GM12874 (cell line): ENCODE measurements around the gene TMEM95.
A peak's percentile ranks its signal among the peaks of the same experiment; 100 is the strongest.

ENCODE experiments used
- CTCF ChIP-seq: IDR thresholded peaks from 2 replicates; pipeline ENCODE4 v1.5.1; 2011; ENCODE audit warnings: low read depth, mild to moderate bottlenecking, control low read depth, low read length, moderate library complexity; ENCODE audit not compliant: insufficient read depth

TMEM95 gene

GRCh38 chr17:7355053-7355452 is at the start of gene TMEM95:
Gene TMEM95, plus strand, starts transcription at chr17:7355156. Its CDS starts 49 bp downstream, at chr17:7355205.
- no peak for TF ChIP-seq CTCF

DNA sequence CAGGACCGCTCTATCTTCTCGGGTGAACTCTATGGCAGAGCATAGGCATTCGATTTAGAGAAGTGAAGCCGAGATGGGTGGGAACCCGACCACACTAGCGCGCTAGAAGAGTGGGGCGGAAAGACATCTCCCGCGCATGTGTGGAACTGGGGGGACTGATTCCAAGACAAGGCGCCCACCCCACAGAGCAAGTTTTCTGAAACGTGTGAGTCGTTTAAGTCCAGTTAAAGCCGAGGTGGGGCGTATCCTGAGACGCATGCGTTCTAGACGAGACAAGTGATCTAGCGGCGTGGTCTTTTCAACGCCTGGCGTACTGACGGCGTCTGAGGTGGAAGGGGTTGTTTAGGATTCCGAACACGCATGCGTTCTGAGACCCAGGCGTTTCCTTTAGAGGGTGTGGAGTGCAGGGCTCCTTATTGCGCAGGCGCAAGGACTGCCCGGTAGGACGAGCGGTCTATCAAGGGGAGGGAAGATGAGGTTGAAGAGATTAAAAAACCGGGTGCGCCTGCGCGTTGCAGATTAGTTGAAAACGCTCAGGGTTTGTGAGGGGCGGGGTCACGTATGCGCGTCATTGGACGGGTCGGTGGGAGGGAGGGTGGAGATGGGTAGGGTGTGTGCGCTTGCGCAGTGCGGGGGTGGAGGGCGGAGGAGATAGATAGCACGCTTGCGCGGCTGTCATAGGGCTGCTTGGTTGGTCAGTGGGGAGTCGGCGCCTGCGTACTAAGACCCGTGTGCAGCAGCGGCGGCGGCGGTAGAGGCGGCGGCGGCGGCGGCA is 47.9 kb upstream of the TMEM95 start, which contains the start of gene EIF5A:
Gene EIF5A (plus strand): TSS at position 718 of the 775 bp plus-strand sequence. CDS start 2,008 bp downstream, outside the sequence.
- no peak for TF ChIP-seq CTCF

- peak; percentile 5; the same call in 1 of the 2 replicates for TF ChIP-seq CTCF
These were observed 47.0 kb upstream of the TMEM95 start for GRCh38 chr17:7307686-7308624.

- TF ChIP-seq CTCF = no peak
These were observed 46.1 kb upstream of the TMEM95 start for GRCh38 chr17:7308625-7309433.

GRCh38 chr17:7309628-7310027 is 45.3 kb upstream of the TMEM95 start:
- no peak for TF ChIP-seq CTCF

DNA sequence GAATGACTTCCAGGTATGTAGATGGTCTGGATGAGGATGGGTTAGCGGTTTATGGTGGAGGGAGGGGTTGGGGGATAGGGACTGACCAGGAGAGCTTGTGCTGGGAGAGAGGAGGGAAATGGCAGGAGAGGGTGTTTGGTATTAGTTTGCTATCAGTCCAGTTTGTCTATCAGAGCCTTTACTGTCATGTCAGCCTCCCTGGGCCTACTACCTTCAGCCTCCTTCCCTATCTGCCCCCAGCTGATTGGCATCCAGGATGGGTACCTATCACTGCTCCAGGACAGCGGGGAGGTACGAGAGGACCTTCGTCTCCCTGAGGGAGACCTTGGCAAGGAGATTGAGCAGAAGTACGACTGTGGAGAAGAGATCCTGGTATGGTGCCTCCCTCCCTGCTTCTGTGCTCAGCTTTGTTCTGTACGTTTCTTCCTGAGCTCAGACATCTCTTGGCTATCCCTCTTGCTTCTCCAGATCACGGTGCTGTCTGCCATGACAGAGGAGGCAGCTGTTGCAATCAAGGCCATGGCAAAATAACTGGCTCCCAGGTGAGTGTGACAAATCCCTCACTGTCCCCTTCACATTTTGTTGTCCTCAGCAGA is 43.7 kb upstream of the TMEM95 start:
- no peak for TF ChIP-seq CTCF
